ENCODE results near the gene MAP3K12.
"Not testable (repeated sequence)": the region's sequence is repeated elsewhere in the genome, so short reads cannot be mapped to it uniquely, and the experiment has no call there.

The MAP3K12 gene

GRCh38 chr12:53468282-53468681 lies 31.0 kb downstream of the MAP3K12 start:
- DNase-seq (ENCODE audit: low spot score), result no peak

DNA sequence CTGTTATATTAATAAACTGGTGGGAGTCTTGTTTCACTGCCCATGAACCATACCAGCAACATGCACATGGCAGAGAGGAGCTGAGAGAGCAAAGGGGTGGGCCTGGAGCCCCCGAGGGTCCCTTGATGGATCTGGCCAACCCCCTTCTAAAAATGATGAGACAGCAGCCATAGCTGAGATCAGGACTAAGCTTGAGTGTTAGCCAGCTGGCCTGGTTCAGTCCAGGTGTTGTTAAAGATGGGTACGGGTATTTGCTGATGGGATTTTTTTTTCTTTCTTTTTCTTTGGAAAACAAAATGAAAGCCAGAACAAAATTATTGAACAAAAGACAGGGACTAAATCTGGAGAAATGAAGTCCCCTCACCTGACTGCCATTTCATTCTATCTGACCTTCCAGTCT lies 31.4 kb downstream of the MAP3K12 start:
- no peak for DNase-seq (ENCODE audit: low spot score)

DNA sequence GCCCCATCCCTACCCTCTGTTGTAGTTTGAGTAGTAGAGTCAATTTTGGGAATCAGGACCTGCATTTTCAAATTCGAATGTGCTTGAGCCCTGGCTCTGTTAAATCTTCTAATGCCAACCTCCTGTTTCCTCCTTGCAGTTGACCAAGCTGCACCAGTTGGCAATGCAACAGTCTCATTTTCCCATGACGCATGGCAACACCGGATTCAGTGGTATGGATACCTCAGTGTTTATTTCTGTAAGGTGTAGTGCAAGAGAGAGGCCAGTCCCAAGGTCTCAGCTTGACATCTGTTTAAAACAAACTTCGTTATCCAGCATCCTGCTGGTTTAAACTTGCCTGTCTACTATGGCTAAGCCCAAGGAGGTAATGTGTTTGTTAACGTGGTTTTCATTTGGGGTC lies 32.2 kb downstream of the MAP3K12 start:
- no peak for DNase-seq (ENCODE audit: low spot score)

- DNase-seq (ENCODE audit: low spot score), result no peak
These were observed 32.6 kb downstream of the MAP3K12 start for GRCh38 chr12:53466640-53467039.

DNA sequence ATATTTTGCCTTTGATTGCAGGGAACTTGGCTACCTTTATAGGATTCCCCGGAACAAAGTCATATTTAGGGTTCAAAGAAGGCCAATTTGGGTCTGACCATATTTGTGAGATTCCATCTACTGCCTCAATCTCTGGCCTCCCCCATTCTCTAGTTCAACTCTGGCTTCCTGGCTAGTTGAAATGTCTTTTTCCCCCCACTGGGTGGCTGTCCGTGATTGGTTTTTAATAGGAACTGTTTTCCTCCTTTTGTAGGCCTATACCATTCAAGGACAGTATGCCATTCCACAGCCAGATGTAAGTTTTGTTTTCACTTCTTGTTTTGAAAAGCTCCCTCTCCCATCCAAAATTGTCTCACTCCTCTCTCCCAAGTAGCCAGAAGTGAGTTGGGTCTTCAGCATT lies 33.6 kb downstream of the MAP3K12 start:
- no peak for DNase-seq (ENCODE audit: low spot score)

- no peak for DNase-seq (ENCODE audit: low spot score)
These were observed 34.4 kb downstream of the MAP3K12 start for GRCh38 chr12:53464685-53465418.

GRCh38 chr12:53463802-53464560 lies 35.3 kb downstream of the MAP3K12 start:
- DNase-seq (ENCODE audit: low spot score), result no peak

- DNase-seq (ENCODE audit: low spot score), result no peak
These were observed 36.3 kb downstream of the MAP3K12 start for GRCh38 chr12:53462935-53463334.

- no peak for DNase-seq (ENCODE audit: low spot score)
These were observed 37.7 kb downstream of the MAP3K12 start for GRCh38 chr12:53461591-53461990.

DNA sequence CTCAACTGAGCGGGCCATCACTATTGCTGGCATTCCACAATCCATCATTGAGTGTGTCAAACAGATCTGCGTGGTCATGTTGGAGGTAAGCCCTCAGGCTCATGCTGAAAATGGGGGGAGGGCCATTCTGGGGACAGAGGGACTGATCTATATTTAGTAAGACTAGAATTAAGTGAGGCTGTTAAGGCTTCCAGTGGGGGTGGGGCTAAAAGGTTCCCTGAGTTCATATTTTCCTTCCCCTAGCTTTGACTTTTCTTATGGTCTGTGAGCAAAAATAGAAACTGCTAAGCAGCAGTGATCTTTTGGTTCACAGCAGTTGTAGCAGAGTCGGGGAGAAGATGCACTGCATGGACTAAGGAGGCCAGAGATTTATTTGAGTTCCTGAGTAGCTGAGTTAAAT lies 38.2 kb downstream of the MAP3K12 start:
- DNase-seq (ENCODE audit: low spot score), result no peak

GRCh38 chr12:53459097-53459496 lies 40.2 kb downstream of the MAP3K12 start:
- DNase-seq (ENCODE audit: low spot score), result no peak

GRCh38 chr12:53456654-53457366 lies 42.4 kb downstream of the MAP3K12 start:
- DNase-seq (ENCODE audit: low spot score), result no peak

DNA sequence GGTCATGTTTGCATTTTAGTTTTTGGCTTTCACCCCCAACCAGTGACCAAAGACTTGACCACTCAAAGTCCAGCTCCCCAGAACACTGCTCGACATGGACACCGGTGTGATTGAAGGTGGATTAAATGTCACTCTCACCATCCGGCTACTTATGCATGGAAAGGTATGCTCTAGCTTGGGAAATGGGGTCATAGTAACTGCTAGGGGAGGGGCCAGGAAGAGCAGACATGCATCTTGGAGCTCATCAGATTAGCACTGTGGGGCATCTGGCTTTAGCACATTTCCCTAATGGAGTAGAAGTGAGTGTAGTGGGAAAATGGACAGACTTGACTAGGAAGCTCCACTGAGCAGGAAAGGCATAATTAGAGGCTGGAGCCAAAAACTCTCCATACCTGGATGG lies 44.6 kb downstream of the MAP3K12 start:
- no peak for DNase-seq (ENCODE audit: low spot score)

- no peak for DNase-seq (ENCODE audit: low spot score)
These were observed 45.2 kb downstream of the MAP3K12 start for GRCh38 chr12:53453953-53454640.

DNA sequence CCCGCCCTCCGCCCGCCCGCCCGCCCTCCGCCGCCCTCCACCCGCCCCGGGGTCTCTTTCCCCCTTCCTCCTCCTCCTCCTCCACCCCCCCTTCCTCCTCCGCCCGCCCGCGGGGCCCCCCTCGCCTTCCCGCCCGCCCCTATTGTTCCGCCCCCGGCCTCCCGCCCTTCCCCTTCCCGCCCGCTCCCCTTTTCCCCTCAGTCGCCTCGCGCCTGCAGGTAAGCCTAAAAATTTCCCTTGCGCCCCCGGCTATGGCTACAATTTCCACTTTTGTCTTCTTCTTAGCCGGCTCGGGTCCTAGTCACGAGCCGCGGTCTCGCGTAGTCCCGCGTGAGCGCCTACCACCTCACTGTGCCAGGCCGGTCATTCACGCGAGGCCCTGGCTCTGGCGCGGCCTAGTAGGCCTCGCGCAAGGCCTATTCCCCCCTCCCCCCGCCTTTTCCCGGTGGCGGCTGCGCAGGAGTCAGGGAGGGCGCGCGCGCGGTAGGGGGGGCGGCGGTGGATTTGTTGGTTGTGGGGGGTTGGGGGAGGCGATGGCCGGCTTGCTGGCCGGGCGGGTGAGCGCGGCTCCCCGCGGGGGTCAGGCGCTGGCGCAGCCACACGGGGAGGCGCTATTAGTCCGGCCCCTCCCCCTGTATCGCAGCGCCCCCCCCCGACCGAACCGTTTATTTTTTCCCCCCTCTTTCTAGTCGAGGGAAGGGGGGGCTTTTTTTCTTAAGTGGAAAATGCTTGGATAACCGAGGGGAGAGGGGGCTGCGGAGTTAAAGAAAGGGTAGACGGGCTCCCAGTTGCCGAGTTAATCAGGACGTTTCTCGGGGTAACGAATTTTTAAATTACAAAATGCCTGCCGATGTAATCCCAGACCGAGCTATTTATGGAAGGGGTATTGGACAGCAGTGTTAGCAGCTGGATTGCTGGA lies 46.8 kb downstream of the MAP3K12 start:
- peak; percentile 63 for DNase-seq (ENCODE audit: low spot score)

DNA sequence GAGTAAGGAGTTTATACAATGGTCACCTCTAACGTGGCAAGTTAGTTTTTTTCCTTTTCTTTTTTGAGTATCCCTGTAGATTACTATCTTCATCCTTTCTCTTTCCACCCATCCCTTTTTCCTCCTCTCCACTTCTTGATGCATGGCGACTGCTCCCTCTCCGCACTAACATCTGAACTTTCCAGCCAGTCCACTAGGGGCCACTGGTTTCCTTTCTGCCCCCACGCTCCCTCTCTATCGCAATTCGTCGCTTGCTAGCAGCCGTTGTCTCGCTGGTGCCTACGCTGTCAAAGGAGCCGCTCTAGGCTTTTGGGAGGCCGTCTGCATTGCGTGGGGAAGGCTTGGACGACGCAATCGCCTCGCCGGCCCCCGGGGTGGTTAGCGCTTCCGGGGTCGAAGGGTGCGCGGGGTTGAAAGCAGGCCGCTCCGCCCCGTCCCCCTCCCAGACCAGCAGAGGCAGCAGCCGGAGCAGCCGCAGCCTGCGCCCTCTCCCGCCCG lies 47.5 kb downstream of the MAP3K12 start, which contains the start of gene PCBP2:
TSS of gene PCBP2 (plus strand) at position 442 of the 498 bp plus-strand sequence. CDS start 2,699 bp downstream, outside the sequence.
- peak; percentile 98 for DNase-seq (ENCODE audit: low spot score)

DNA sequence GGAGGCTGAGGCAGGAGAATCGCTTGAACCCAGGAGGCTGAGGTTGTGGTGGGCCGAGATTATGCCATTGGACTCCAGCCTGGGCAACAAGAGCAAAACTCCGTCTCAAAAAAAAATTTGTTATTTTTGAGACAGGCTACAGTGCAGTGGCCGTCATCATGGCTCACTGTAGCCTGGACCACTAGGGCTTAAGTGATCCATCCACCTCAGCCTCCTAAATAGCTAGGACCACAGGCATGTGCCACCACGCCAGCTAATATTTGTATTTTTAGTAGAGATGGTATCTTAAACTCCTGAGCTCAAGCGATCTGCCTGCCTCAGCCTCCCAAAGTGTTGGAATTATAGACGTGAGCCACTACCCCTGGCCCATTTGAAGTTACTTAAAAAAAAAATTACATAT lies 48.3 kb downstream of the MAP3K12 start:
- no peak for DNase-seq (ENCODE audit: low spot score)

DNA sequence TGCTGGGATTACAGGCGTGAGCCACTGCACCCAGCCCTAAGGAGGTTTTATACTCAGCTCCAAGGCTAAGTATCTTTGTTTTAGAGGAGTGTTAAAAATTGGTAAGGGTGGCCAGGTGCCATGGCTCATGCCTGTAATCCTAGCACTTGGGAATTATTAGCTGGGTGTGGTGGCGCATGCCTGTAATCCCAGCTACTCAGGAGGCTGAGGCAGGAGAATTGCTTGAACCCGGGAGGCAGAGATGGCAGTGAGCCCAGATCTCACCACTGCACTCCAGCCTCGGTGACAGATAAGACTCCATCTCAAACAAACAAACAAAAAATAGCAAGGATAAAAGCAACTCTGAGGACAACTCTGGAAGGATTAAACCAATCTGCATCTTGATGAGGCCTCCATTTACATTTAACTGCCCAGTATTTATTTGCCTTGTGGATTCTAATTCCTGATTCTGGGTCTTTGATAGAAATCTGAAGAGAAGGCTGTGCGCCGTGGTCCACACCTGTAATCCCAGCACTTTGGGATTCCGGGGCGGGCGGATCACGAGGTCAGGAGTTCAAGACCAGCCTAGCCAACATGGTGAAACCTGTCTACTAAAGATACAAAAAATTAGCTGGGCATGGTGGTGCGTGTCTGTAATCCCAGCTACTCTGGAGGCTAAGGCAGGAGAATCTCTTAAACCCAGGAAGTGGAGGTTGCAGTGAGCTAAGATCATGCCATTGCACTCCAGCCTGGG lies 54.5 kb downstream of the MAP3K12 start:
- not testable (repeated sequence) for DNase-seq (ENCODE audit: low spot score)

DNA sequence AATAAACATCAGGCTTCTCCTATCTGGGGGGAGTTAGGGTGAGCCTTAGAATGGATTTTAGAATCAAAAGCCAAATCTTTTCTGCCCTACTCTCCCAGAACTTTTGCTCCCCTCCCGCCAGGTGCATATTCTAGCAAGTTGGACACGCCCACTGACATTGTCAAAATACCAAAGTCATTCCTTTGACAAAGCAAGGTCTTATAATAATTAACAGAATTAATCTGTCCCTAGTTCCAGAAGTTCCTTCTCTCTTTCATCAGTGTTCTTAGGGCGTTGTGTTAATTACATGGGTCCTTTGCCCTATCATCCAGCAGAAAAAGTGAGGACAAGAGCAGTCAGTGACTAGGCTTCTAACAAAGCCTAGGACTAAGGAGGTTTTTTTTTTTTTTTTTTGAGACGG lies 55.3 kb downstream of the MAP3K12 start:
- no peak for DNase-seq (ENCODE audit: low spot score)

Data from CD4-positive, alpha-beta T cell treated with Interleukin-6 at 100 ng/mL for 8 hours (primary cell).